GM20431 (cell line): ENCODE results near the gene ZFP3.
"Not testable (repeated sequence)": the region's sequence is repeated elsewhere in the genome, so short reads cannot be mapped to it uniquely, and the experiment has no call there.

Source experiments
- in situ Hi-C: fragments of 300-500 bp; cut with MseI, MboI; formaldehyde crosslinking; loops from one replicate; pipeline ENCODE4 v1.15.0; 2020; ENCODE audit warnings: low sequenced_read_pairs; ENCODE audit not compliant: unreplicated experiment

ZFP3 gene

DNA sequence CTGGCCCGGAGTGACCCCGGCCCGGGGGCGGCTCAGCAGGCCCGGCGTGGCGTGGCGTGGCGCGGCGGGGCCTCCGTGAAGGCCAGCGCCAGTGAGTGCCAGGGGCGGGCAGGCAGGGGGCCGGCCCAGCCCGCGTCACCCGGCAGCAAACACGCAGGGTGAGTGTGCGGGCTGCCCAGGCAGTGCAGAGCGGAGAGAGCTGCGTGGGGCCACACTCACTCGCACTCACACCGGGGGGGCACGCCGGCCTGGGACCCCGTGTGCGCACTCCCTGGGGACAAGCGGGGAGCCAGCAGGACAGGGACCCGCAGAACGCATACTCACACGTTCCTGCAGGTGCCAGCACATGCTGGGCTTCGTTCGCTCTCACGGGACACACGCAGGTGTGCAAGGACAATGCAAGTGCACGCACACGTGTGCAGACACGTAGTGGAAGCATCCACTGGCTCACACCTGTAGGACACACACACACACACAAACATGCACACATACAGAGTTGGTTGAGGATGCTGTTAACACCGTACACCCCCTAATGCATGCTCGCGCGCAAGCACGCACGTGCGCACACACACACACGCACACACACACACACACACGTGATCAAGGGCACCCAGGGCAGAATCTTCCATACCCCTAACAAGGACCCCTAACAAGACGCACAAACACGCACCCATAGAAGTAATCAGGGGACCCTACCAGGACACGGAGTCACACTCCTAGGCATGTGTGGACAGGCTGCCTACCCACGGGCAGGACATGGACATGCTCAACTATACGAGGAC, 45.3 kb downstream of the ZFP3 start:
- in situ Hi-C loops = no loop called here

DNA sequence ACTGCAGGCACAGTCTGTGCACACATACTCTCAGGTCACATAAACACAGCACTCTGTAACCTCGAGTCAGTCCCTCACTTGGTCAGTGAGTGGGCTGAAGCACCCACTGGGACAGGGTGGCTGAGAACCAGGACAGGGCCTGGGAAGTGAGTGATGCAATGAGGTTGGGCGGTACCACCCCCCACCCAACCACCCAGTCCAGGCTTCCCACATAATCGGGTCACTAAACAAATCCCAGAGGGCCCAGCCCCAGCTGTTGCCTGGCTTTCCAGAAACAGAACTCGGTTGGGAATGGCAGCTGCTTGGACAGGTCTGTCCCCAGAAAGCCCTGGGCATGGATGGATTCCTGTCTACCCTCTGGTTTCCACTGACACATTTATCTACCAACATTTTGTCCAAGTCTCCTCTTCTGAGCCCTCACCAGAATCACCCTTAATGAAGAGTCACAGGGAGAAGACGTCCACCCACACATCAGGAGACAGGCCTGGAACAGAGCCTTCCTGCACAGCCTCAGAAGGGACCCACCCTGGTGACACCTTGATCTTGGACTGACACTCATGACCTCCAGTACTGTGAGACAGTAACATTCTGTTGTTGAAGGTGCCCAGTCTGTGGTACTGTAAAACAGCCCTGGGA, 46.0 kb downstream of the ZFP3 start:
- in situ Hi-C loops = not testable (repeated sequence)

GRCh38 chr17:5124896-5125295, 46.6 kb downstream of the ZFP3 start:
- in situ Hi-C loops = not testable (repeated sequence)

GRCh38 chr17:5126719-5127488, 48.6 kb downstream of the ZFP3 start:
- in situ Hi-C loops = no loop called here

DNA sequence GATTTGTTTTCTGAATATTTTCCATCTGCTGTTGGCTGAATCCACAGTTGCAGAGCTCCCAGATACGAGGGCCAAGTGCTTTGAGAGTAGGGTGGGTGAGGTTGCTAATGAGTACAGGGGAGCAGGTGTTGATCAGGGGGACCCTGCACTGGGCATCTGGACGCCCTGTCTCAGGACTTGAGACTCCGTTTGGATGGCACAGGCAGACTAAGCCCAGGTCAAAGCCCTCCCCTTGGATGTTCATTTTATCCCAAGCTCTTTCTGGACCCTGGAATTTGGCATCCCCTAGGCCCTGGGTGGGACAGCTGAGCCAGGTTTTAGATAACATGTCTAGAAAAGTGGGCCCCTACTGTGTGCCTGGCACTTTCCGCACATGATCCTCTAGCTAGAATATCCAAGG, 49.6 kb downstream of the ZFP3 start:
- in situ Hi-C loops = no loop called here

GRCh38 chr17:5128387-5128786, 50.1 kb downstream of the ZFP3 start:
- in situ Hi-C loops = not testable (repeated sequence)

DNA sequence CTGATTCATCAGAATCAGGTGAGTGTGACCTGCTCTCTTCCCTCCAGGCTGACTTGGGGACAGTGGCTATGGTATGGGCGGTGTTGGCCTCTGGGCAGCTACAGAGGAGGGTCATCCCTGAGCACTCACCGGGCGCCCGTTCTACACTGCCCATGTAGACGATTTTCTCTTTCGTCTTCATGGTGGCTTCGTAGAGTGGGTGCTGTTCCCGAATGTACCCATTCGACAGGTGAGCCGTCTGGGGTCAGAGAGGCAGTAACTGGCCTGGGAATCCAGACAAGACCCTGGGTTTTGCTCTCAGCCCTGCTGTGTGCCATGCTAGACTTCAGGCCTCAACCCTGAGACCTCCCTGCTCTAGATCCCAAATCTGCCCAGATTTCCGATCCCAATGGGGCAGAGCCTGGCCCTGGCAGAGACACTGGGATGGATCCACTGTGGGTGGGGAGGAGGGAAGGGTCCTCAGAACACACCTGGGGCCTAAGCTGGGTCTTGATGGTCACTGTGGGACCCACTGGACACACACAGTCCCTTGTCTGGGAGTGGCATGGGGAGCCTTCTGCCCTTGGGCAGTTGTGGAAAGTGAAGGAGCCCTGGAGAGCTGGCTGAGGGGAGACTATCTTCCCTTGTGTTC, 50.8 kb downstream of the ZFP3 start:
- in situ Hi-C loops = no loop called here

DNA sequence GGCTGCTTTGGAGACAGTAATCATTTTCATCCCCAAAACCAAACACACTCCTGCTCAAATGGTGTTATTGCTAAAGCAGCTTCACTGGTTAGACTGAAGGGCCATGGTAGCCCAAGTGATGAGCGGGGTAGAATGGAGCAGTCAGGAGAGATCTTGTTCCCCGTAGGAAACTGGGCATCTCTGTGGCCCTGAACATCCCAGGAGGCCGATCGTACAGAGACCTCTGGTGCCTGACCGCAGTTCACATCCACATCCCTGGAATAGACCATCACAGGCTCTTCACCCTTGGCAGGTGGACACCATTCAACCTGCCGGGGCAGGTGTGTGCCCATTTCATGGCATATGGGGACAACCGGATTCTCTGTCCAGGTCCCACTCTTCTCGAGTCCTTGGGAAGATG, 51.5 kb downstream of the ZFP3 start:
- in situ Hi-C loops = not testable (repeated sequence)

DNA sequence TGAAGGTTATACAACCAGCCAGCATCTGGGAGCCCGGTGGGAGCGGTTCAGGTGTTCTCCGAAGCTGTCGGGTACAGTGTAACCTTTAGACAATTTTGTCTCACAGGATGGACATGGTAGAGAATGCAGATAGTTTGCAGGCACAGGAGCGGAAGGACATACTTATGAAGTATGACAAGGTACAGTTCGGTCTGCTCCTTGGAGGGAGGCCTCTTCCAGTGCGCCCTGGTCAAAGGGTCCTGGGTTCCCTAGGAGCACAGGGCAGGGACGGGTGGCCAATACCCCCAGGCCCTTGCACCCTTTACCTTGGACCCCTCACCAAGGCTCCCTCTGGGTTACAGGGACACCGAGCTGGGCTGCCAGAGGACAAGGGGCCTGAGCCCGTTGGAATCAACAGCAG, 52.0 kb downstream of the ZFP3 start:
- in situ Hi-C loops = not testable (repeated sequence)

- in situ Hi-C loops = not testable (repeated sequence)
Measured at GRCh38 chr17:5130687-5131086, 52.4 kb downstream of the ZFP3 start.

- in situ Hi-C loops = no loop called here
Measured at GRCh38 chr17:5131146-5131715, 53.0 kb downstream of the ZFP3 start.

DNA sequence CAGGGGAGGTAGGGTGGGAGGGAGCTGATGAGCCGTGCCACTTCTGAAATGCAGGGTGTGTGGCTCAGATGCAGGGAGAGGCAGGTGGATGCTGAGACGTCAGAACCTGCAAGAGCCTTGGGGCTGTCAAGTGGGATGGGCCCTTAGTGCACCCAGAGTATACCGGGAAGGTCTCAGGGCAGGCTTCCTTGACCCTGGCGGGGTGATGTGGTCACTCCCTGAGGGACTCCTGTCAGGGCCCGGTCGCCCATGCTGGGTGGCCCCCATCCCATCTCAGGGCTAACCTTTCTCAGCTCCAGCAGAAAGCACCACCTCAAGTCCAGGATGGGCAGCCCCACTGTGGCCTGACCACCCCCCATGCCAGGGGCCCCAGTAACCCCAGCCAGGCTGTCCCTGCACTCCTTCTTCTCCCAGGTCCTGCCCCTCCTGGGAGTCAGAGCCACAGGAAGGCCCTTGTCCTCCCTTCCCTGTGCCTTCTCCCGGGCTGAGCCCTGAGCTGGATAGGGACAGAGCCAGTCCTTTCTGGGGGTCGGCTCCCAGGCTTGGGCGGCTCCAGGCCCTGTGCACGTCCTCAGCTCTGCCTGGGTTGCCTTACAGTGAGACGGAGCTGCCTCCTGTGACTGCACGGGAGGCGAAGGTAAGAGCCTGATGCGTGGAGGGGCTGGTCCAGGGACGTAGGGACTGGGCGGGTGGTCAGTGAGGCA, 53.7 kb downstream of the ZFP3 start:
- in situ Hi-C loops = not testable (repeated sequence)

- in situ Hi-C loops = not testable (repeated sequence)
Measured at GRCh38 chr17:5132503-5133225, 54.4 kb downstream of the ZFP3 start.

- in situ Hi-C loops = no loop called here
Measured at GRCh38 chr17:5133311-5133710, 55.0 kb downstream of the ZFP3 start.

DNA sequence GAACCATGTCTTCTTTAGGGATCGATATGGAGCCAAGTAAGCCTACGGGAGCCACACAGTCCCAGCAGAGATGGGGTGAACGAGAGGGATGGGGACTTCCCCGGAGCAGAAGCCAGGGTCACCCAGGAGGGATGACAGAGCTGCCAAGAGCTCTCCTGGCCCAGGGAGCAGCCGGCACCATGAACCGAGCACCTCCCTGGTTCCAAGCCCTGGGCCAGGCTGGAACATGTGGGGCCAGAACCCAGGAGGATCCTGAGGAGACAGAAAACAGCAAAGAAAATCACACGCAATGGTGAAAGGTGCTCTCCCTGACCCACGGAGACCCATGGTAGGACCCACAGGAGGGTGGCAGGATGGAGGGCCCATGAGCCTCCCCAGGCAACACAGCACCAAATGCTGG, 55.7 kb downstream of the ZFP3 start:
- in situ Hi-C loops = not testable (repeated sequence)

DNA sequence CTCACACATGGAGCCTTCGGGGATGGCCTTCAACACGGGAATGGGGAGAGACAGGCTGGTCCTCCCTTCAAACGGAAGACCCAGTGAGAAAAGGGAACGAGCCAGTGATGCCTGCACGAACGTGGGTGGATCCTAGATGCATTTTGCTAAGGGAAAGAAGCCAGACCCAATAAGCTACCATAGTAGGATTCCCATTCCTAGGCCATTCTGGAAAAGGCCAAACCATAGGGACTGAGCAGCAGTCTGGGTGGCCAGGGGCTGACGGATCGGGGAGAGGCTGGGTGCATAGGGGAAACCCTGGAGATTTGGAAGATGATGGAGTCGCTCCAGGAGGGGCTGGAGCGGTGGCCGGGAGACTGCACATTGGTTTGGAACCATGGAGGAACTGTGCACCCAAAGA, 56.3 kb downstream of the ZFP3 start:
- in situ Hi-C loops = not testable (repeated sequence)

DNA sequence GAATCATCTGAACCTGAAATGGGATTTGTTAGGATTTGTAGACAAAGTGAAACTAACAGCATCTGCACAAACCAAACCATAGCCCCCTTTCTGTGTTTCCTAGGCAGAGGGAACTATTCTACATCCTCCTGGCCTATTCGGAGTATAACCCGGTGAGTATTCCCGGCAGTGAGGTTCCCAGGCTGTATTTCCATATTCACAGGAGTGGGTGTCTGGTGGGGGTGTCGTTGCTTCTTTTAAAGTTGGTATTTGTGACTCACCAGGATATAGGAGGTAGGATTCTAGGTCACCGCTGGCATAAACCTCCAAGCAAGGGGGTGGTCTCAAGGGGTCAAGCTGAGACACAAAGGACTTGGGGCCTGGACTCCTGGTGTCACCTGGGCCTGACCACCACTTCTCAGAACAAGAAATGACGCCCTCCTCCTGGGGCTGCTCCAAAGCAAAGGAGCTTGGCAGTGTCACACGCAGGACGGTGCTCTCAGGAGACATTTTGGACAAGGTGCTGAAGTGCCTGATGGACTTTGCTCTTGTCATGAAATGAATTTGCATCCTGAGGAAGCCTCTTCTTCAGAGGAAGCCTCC, 57.0 kb downstream of the ZFP3 start:
- in situ Hi-C loops = not testable (repeated sequence)

- in situ Hi-C loops = no loop called here
Measured at GRCh38 chr17:5135726-5136579, 57.7 kb downstream of the ZFP3 start.
